HG02973 (cell line): ENCODE results near the gene CHRM3.
"Not testable (repeated sequence)": the region's sequence is repeated elsewhere in the genome, so short reads cannot be mapped to it uniquely, and the experiment has no call there.

Experiments used
- ATAC-seq: cut with Tn5 transposase; IDR thresholded peaks from one replicate; pipeline ENCODE4 v1.9.1; 2021; ENCODE audit warnings: moderate library complexity; ENCODE audit not compliant: unreplicated experiment

CHRM3 gene

DNA sequence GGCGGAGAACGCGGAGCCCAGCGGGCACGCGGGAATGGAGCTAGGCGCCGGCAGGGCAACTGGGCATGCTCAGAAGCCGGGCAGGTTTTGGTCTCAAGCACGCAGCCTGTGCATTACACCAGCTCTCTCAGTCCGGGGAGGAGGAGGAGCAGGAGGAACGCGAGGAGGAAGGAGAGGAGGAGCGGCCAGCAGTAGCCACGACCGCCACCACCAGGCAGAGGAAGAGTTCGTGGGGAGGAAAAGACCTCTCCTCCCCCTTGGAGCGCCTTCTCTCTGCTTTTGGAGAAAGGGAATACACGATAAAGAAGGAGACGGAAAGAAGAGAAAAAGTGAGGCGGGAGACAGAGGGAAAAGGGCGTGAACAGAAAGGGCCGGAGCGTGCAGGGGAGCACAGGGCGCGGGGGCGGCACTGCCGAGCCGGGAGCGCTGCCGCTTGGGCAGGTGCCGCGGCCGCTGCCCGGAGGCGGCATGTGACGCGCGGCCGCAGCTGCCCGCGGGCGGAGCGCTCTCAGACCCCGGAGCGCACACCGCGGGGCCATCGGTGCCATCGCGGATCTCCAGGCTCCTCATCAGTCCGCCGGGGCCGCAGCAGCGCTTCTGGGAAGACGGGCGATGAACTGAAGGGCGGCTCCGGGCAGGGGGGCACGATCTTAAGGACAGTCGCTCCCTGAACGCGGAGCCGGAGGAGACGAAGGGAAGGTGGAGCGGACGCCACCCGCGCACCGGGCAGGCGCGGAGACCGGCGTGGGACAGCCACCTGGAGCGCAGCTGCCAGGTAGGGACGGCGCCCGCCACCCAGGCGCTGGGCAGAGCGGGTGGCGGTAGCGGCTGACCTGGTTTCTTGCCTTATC lies at the start of gene CHRM3:
TSS of gene CHRM3 (plus strand) at position 116 of the 851 bp plus-strand sequence. CDS start 520,884 bp downstream, outside the sequence.
- ATAC-seq, result no peak

DNA sequence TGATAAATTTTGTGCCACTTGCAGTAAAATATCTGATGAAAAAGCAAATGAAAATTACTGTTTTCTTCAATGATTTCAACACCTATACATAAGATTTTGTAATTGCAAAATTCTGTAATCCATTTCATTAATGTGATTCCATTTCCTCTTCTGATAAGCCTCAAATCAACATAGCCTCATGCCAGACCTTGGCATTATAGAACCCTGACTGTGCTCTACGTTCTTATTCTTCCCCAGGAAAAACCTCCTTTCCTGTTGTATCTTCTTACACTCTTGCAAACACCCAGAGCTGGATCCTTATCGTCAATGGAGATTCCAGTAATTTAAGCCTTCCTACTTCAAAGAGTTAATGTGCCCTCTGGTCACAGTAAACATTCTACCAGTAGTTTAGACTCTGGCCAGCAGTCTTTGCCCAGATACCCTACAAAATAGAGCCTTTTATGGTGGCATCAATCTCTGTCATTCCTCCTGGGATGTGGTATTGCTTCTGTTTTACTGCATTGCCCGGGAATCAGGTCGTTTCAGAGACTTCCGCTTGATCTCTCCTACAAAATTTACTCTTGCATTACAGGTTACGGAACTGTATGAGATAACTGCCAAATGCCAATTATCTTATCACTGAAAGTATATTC lies 48.5 kb upstream of the CHRM3 start:
- no peak for ATAC-seq

DNA sequence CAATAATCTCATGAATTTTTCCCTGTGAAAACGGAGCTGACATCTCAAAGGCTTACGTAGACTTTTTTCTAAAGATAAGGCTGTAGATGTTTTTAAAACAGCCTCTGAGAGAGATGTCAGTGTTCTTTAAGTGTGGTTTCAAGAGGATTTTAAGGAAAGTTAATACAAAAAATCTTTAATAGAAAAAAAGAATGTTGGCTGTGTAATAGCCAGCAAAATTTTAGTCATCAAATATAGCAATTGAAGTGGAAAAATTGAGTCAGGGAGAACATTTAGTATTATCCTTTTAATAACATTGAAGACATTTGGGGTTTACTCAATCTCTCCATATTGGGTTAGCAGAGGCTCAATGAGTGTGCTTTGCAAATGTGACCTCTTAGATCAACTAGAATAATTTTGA lies 38.6 kb upstream of the CHRM3 start:
- ATAC-seq, result no peak

DNA sequence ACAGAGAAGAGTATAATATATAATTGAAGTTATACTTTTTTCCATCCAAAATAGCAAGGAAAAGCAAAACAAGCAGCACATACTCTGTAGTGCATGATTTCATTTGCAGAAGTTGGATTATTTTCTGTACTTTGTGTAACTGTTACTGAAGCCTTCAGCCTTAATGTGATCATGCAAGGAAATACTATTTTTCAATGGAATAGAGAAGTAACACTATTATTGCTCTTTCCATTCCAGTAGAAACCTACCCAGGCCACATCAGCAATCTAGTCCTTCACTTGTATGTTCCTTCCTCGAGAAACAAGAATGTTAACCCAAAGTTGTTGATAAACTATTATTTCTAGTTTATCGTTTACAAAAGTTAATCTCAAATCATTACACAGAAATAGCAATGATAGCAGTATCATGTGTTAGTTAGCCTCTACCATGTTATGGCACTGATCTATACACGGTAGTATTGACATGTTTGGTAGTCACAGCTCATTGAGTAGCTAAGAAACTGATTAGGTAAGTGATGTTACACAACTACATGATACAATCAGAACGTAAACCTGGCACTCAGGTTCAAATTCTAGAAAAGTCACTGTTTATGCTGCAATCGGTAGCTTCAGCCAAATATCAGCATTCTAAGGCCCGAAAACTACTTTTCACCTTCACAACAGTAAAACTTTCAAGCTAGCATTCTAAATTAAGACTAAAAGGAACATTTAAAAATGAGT lies 37.6 kb upstream of the CHRM3 start:
- no peak for ATAC-seq

DNA sequence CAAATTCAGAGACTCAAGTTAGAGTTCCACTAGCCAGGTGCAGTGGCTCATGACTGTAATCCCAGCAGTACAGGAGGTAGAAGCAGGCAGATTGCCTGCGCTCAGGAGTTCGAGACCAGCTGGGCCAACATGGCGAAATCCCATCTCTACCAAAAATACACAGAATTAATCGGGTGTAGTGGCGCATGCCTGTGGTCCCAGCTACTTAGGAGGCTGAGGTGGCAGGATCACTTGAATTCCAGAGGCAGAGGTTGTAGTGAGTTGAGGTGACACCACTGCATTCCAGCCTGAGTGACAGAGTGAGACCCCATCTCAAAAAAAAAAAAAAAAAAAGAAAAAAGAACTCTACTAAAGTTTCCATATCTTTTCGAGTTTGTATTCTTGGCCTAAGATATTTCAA lies 36.7 kb upstream of the CHRM3 start:
- no peak for ATAC-seq

DNA sequence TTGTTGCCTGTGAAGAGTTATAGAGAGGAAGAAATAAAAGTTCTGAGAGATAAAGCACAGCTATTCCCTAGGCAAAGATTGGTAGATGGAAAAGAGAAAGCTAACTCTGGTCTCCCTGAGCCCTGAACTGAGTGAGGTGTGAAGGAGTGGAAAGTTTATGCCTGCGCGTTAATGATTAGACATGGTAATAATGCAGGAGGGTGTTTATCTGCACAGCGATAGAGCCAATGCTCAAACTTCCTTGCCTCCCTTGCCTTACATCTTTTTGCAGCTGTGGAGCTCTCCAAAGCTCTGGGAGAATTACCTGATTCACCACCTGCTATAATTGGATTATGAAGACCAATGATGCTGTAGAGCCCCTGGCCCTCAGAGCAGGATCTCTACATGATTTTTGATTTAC lies 32.8 kb upstream of the CHRM3 start:
- ATAC-seq, result no peak

DNA sequence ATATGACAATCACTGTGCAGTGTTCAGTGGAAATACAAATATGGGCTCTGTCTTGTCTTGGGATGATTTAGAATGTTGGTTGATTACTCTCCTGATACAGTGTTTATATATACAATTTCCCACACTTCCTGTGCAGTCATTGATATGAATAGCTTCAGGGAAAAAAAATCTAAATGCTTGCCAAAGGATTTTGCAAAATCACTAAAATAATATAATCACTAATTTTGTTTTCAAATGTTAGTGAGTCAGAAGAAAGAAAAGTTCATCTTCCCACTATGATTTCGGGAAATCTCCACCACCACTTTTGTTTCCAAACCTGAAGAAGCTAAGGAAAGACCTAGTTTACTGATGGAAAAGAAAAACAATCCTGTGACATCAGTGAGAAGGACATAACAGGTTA lies 32.1 kb upstream of the CHRM3 start:
- no peak for ATAC-seq

DNA sequence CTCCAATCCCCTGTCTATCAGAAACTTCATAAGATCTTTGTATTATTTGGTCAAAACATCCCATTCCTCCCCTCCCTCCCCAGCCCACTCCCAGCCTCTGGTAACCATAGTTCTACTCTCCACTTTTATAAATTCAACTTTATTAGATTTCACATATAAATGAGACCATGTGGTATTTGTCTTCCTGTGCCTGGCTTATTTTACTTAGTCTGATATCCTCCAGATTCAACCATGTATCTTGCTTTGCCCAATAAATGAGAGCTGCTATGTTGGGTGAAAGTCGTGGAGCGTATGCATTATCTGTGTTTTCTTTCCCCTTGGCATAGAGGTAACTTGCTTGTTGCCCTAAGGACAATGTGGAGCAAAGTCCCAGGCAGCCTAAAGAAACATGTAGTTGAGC lies 28.5 kb upstream of the CHRM3 start:
- ATAC-seq, result no peak

DNA sequence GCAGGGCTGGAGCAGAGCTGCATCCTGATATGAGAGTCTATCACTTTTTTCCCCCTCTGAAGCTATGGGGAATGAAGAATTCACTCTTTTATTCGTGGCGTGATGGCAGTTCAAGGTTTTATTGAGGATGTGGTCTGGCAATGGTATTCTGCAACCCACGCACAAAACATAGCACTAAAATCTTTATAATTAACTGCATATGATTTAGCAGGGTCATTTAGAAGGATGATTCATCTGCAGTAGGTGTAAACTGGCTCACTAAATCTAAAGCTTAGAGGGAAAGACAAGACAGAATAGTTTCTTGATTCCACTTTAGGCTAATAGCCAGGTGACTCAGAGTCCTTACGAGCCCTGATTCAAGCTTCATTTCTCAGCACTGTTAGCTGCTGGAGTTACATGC lies 25.0 kb upstream of the CHRM3 start:
- no peak for ATAC-seq

DNA sequence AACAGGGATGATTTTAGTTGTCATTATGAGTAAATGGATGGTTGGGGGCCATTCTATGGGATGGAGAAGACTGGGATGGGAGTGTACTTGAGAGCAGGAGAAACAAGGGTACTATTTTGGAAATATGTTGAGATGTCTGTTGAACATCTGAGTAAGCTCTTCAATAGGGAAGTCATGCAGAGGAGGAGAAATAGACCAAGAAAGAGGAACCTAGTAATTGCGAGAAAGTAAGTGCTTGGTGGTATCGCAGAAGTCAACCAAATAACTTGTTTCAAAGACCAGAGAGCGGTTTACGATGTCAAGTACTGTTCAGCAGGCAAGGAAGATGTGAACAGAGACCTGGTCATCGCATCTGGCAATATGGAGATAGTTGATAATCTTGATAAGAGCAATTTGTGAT lies 22.4 kb upstream of the CHRM3 start:
- ATAC-seq, result no peak

DNA sequence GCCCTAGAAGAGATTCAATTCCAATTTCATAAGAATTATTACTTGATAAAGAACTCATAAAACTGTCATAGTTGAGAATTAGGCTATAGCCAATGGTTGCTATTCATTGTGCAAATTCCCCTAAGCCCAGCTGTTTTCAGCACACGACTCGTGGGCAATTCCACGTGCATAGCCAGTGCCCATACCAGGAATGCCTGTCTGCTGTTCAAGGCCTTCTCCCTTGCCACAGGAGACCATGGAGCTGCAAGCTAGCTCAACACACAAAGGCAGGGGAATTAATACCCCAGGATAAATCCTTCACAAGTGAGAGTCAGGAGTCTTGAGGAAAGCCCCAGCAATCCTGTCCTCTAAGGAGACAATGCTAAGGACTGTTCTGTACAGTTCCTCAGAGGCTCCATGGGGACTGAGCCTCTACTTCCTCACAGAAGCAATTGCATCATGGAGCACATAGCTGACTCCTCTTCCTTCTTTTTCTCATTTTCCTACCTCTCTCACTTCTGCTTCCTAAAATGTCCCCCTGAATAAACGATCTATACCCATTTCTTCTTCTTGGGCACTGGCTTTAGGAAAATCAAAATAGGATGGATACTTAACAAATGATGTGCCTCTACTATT lies 19.1 kb upstream of the CHRM3 start:
- ATAC-seq, result no peak

DNA sequence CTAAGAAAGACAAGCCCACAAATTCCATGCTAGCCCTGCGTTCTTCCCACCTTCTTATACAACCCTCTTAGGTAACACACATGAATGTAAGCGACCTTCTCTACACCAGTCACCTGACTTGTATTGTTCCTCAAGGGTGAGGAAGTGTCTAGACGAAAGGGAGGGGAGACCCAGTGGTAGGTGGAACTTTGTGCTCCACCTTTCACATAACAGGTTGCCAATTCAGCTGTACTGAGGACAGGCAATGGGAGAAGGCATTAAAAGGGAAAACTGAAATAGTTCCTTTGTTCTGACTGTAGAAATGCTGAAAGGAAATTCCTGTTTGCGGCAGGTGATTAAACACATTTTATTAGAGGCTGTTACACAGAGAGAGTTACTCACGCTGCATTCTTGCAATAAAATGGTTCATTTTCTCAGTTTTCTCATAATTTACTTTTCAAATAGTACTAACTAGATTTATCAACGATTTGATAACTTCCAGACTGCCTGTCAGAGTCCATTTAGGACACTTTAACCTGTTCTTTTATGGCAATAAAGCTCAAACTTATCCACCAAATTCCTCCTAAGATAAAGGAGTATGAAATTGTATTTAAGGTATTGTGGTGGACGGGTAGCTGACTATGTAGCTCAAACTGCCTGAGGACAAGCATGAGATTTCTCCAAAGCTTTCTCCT lies 17.8 kb upstream of the CHRM3 start:
- no peak for ATAC-seq

DNA sequence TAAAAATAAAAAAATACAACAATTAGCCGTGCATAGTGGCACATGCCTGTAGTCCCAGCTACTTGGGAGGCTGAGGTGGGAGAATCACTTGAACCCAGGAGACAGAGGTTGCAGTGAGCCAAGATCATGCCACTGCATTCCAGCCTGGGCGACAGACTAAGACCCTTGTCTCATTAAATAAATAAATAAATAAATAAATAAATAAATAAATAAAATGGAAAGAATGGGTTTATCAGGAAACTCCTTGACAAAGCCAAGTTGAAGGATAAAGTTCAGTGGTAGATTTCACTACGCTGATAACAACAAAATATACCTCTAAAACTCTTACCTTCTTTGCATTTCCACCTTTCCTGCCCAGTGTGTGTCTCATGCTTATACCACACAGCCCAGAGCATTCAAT lies 15.5 kb upstream of the CHRM3 start:
- not testable (repeated sequence) for ATAC-seq

DNA sequence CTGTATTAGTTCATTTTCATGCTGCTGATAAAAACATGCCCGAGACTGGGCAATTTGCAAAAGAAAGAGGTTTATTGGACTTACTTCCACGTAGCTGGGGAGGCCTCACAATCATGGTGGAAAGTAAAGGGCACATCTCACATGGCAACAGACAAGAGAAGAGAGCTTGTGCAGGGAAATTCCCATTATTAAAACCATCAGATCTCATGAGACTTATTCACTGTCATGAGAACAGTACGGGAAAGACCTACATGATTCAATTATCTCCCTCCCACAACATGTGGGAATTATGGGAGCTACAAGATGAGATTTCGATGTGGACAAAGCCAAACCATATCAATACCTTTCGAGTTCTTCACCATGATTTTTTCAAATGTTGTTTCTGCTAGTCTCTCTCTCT lies 3.7 kb upstream of the CHRM3 start:
- ATAC-seq, result no peak

DNA sequence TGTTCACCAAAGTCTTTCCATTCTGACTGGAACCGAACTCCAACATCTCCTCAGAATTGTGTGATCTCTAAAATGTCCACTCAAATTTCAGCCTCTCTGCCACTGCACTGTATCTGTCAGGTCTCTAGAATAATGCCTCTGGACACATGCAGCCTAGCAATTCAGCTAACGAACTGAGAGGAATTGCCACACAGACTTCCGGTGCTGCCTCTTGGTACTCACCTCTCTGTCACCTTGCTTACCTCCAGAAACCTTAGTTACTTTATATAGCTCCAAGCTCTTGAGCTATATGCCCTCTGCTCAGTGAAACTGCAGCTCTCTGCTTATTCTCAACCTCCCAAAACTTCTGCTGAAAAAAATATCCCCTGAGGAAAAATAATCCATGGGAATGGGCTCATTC lies 2.7 kb upstream of the CHRM3 start:
- no peak for ATAC-seq

DNA sequence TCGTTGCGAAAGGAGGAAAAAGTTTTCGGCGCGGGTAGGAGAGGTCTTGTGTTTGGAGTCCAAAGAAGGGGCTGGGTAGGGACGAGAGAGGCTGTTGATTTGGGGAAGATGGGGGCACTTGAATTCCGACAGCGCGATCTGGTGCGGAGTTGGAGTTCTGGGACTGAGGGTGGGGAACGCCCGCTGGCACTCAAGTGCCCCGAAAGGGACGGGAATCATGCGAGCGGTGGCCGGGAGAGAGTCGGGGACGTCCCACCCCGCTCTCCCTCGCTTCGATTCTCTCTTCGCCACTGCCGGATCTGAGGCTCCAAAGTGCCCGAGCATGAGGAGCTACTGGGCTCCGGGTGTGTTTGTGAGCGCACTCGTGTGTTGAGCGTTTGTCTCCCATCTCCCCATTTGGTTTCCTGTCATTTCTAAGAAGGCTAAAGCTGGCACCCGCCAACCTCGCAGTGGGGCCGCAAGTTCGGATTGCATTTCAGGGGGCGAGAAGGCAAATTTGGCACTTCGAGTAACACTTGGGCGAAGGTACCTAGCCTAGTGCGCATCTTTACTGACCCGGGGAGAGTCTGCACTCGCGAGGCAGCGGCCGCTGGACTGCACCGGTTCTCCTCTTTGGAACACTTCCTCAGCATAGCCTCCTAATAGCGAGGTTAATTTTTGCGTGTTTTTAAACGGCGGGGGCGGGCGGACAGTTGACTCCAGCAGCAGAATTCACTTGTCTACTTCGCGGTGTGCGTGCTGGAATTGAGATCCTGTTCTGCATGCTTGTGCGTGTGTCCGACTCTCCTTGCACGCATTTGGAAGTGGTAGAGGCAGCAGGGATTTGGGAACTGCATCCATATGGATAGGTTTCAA lies 1.2 kb downstream of the CHRM3 start:
- ATAC-seq, result no peak

DNA sequence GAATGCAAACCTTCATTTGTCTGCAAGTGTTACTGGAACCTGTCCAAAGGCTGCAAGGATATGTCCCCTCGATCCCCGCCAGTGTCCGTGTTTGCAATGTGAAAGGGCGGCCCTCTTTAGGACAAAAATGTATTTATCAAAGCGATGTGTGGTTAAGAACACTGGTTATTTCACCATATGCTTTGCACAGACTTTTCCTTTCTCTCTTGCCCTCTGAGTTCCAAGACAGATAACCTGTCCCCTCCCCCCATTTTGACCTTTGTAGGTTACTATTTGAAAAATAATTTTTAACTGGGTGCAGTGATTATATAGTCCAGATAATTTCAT lies 1.8 kb downstream of the CHRM3 start:
- no peak for ATAC-seq

DNA sequence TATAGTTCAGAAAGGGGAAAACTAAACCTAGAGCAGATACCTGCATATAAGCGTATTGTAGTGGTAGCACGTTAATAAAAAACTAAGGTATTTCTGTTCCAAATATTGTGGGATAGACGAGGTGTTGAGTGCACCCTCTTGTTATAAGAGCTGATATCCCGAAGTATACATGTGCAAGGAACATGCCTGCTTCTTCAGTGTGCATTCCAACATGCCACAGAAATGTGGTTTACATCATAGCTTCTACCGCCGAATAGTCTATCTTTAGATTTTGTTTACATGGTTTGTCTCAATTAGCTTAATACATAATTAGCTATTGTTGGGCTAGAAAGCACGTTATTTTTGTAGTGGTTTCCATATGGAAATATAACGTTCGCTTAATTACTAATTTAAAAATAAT lies 2.2 kb downstream of the CHRM3 start:
- ATAC-seq, result no peak

DNA sequence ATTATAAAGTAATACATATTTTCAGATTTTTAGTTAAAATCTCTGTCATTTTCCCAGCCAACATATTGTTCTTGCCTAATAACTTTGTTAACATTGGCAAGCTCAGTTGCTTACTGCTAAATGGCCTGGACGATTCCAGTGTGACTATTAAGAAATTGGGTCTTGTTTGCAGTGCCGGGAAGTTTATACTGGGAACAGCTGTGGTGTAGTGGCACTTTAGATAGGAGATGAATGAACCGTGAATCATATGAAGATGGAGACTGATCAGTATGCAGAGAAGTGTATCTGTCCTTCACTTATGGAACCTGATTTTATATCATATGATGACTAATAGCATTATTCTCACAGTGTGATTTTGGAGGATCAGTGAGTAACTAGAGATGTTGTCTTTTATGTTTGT lies 3.3 kb downstream of the CHRM3 start:
- ATAC-seq, result no peak

DNA sequence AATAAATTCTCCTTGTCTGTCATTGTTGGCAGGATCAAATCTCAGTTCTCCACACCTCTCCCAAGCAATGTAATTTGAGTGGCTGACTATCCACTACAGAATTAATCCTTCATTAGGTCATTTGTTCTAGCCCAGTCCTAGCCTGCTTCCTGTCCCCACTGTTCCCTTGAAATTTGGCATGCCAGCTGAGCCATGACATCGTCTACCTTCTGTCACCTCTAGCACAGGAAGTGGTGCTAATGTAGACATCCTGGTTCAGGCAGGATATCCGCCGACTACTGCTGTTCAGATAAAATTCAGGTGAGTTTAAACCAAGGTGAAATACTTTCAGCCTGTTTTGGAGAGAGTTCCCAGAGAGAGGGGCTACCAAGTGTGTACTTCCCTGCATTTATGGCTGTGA lies 5.9 kb downstream of the CHRM3 start:
- ATAC-seq, result no peak
